ENCODE data around the gene PLIN5.

The PLIN5 gene, protein sequence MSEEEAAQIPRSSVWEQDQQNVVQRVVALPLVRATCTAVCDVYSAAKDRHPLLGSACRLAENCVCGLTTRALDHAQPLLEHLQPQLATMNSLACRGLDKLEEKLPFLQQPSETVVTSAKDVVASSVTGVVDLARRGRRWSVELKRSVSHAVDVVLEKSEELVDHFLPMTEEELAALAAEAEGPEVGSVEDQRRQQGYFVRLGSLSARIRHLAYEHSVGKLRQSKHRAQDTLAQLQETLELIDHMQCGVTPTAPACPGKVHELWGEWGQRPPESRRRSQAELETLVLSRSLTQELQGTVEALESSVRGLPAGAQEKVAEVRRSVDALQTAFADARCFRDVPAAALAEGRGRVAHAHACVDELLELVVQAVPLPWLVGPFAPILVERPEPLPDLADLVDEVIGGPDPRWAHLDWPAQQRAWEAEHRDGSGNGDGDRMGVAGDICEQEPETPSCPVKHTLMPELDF

DNA sequence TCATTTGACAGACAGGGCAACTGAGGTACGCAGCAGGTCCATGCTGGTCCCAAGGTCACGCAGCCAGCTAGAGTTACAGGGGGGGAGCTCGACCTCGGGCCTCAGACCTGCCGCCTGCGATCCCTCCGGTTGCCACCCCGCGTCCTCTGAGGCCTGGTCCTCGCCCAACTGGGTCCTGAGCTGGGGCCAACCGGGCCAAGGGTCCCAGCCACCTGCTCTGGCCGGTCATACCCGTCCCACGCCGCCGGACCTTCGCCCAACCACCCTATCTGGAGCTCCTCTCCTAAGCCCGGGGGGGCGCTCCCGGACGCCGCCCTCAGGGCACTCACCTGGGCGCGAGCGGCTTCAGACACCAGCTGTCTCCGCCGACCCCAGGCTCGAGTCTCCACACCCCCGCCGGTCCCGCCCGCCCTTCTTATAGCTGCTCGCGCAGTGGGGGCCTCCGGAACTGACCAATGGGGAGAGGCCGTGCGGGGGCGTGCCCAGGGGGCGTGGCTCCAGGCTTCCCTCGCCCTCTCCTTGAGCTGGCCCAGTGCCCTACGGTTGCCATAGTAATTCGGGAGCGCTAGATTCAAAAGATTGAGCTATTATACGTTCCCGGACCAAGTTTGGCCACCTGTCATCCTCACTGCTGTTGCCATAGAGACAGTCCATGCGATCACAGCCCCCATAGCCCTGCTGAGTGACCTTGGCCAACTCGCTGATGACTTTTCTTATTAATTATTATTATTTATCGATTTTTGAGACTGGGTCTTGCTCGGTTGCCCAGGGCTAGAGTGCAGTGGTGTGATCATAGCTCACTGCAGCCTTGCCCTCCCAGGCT is at the start of gene PLIN5:
Gene PLIN5, minus strand, starts transcription at position 389 of the 823 bp plus-strand sequence. CDS start 1,150 bp downstream, outside the sequence.
- peak; percentile 91 for DNase-seq

DNA sequence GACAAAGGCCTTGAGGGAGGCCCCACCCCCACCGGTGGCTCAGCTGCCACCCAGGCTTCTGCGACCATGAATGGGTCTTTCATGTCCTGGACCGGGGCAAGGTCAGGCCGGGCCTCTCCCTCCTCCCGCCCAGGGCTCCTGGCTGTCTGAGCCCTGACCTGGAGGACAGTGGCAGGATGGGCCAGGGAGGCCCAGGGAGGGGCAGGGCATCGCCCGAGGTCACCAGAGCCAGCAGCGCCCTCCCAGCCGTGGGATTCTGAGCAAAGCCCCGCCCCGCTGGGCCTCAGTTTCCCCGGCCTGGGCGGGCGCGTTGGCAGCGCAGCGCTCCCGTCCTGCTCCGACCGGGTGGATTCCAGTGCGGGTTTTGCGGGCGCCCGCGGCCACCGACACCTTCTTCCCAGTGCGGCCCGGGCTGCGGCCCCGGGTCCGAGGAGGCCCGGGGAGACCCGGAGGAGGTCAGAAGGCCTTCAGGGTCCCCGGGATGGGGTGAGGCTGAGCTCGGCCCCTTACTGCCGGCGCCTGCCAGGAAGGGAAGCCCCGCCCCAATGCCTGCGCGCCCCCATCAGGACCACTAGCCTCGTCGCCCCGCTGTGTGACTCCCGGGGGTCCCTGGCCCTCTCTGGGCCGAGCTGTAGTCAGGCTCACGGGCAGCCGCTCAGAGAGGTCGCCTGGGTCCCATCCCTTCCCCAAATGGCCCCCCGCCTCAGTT is 49.1 kb upstream of the PLIN5 start:
- no peak for DNase-seq

DNA sequence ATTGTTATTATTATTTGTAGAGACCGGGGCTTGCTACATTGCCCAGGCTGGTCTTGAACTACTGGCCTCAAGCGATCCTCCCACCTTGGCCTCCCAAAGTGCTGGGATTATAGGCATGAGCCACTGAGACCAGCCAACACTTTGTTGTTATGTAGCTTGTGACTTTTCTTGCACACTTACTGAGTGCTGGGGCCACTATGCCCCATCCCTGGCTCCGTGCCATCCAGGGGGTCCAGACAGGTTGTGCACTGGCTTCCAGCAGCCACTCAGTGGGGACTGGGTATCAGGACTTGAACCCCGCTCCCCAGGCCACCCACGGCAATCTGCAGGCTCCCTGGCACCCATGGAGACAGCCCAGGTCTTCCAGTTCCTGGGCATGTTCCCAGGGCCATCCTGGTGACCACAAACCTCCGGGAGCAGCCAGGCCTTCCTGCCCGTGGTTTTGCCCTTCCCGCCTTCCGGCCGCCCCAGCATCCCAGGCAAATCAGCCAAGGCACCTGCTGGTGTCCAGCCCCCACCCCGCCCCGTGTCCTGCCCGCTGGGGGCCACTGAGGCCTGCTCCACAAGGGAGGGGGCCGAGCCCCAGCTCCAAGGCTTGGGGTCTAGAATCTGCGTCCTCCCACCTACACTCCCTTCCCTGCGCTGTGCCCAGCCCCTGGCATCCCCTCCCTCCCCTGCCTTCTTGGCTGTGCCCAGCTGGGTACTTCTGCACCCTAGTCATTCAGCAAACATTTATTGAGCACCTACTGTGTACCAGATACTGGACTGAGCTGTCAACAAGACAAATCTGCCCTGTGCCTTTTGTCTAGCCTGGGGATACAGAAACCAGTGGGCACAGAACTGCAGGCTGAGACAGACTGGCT is 48.2 kb upstream of the PLIN5 start:
- no peak for DNase-seq

DNA sequence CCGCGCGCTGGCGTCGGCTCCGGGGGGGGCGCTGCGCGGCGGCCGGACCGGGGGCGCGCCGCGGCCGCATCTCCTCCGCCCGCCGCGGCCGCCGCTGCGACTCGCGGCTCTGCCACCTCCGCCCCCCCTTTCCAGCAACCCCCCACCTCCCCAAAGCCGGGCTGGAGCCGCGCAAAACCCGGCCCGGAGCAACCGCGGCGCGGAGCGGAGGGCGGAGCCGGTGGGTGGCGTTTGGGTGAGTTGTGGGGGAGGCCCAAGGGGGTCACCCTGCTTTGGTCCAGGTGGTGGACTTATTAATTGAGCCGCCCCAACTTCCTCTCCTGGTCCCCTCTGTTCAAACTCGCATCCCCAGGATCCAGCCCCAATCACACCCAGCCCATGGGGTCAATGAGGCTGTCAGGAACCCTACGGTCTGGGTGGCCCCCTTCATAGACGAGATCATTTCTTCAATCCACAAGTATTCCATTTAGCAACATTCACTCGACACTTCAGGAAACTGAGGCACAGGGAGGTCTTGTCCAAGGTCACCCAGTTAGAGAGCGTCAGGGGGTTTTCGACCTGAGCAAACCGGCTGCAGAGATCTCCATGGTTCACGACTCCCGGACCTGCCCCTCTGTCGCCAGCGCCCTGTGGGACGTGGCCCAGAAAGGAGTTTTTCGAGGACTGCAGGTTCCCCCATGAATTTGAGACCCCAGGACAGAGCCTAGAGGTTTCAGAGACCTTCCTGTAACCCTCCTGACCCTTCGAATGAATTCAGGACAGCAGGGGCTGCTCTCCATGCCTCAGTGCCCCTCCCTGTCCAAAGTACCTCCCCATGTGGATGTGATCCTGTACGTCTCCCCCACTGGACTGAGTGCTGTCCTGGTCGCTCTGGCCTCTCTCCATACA is 46.9 kb upstream of the PLIN5 start:
- DNase-seq = no peak

DNA sequence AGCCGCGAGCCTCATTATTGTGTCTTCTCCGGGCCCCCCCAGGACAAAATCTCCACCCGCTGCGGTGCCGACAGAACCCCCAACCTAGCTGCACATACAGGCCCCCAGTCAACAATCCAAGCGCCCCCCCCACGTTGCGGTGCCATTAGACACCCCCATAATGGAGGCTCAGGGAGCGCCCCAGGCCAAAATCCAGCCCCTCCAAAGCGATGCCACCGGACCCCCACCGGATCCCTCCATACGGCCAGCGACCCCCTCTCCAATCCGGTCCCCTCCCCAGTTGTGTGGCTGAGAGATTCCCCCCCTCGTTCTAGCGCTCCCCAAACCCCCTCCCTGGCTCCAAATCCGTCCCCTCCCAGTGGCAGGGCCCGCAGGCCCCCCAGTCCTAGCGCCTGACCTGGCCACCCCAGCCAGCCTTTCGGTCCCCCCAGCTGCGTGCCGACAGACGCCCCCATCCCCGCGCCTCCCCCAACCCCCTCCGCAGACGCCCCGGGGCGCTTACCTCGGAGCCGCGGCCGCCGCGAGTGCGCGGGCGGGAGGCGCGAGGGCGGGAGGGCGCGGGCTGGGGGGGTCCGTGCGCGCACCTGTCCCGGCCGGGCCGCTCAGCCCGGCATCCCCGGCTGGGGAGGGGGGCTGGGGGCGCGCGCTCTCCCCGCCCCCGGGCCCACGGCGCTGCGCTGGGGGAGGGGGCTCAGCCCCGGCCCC is 46.1 kb upstream of the PLIN5 start:
- DNase-seq = no peak

DNA sequence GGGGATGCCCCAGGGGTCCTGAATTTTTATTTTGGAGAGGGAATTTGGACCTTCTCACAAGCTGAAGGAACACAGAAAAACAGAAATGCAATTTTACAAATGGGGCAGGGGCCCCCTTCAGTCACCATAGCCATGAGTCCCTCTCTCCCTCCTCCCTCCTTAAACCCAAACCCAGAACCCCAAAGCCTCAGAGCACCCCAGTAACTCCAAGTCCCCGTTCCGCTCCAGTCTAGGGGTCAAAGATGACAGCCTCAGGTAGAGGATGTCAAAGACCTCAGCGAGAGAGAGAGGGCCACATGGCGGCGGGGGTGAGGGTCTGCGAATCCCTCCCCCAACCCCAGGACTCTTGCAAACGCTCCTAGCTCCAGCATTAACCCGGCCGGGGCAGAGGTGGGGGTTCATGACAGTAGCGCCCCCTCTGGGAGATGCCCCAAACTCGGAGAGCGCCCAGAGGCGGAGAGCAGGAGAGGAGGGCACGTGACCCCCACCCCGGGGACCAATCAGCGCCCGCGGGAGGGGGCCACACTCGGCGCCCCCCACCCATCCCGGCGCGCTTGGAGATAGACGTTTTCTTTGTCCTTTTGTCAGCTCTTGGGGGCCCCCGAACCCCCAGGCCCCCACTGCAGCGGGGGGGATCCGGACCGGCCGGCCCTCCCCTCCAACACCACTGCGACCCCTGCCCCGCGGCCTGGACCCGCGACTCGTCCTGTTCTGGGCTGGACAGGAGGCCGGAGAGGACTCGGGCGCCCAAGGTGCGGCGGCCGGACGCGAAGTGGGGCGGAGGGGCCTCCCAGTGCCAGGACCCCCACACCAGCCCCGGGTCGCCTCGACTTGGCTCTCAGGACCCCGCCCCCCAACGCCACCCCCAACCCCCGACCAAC is 45.2 kb upstream of the PLIN5 start:
- DNase-seq = no peak

DNA sequence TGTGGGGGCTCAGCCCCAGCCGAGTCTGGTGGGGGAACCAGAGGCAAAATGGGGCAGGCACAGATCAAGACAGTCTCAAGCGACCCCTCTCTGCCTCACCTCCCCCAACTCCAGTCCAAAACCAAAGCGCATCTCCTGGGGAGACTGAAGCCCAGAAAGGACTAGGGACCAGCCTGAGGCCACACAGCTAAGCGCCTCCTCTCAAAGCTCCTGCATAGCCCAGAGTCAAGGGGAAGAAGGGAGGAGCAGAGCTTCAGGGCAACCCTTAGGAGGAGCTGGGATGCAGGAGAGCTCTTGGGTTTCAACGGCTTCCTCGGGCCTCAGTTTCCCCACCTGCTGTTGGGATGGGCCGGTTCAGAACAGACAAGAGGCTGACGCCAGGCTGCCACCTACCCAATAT is 44.4 kb upstream of the PLIN5 start:
- DNase-seq = no peak

DNA sequence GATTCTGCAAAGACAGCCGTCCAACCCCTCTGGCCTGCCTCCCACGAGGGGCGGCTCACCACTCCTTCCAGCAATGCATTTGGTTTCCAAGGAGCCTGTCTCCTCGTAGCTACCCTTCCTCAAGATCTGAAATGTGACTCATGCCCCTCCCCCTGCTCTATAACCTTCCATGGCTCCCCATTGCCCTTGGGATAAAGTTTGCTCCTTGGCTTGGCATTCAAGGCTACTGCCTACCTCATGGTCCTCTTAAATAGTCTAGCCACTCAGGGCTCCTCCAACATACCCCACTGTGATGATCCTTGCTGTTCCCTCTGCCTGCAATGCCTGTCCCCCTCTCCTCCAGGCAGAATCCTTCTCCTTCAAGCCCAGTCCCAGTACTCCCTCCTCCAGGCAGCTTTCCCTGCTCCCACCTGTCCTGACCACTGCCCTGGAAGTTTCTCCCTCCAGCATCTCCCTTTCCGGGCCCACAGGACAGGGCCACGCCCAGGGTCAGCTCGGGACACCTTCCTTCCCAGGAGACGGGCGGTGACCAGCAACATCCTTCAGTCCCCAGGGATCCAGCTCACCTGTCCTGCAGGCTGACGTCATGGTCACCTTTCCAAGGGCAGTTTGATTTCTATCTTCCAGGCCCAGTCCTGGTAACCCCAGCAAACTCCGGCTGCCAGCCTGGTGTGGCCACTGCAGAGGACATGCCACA is 43.7 kb upstream of the PLIN5 start:
- no peak for DNase-seq

DNA sequence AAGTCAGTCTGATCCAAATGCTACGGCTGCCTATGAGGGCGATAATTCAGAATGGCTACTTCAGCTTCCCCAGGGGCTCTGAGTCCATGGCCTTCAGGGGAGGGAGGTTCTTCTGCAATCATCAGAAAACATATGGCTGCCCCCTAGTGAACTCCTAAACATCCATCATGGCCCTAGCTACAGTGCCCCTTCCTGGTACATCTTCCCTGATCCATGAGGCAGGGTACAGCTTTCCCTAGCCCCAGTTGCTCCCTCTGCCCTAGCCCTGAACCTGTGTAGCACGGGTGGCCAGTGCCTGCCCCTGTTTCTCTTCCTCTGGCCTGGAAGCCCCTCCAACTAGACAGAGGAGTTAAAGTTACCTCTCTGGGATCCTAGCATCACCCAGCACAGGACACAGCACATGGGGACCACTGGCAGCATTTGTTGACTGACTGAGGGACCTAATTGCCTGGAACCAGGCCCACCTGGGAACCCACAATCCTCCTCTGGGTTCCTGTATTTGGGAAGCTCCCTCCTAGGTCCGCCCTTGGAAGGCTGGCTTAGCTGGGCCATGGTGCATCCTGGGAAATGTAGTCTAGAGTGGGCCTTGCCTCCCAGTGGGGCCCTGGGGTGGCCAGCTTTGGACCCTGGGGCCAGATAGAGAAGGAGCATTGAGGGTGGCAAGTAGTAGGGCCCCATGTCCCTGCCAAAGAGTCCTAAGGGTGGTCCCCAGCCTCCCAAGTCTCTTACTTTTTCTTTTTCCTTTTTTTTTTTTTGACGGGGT is 42.2 kb upstream of the PLIN5 start:
- DNase-seq = no peak

DNA sequence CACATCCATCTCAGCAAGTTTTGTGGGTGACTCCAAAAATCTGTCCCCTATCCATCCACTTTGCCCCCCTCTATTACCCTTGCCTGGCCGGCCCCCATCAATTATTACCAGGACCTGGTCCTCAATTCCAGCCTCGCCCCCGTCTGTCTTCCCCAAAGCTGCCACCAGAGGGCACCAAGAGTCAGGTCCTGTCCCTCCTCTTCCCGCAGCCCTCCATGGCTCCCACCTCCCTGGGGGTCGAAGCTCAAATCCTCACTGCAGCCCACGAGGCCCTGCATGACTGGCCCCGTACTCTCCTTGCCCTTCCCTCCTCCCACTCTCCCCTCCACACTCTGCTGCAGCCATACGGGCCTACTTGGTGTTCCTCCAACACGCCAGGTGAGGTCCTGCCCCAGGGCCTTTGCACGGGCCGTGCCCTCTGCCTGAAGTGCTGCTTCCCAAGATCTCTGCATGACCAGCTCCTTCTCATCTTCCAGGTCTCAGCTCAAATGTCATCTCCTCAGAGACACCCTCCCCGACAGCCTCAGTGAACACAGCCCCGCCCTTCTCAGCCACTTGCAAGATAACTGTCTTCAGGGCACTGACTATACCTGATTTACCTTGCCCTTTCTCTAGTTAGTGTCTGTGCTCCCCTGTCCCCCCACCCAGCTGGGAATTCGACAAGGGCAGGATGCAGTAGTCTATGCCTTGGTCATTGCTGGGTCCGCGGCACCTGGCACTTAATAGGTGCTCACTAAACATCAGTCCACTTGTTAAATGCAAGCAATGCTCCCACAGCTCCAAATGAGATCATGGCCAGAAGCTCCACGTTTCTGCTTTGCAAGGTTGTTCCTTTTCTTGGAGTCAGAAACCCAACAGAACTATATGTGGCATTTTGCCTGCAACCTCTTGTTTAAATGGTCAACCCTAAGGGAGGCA is 41.3 kb upstream of the PLIN5 start:
- DNase-seq = peak; percentile 83

DNA sequence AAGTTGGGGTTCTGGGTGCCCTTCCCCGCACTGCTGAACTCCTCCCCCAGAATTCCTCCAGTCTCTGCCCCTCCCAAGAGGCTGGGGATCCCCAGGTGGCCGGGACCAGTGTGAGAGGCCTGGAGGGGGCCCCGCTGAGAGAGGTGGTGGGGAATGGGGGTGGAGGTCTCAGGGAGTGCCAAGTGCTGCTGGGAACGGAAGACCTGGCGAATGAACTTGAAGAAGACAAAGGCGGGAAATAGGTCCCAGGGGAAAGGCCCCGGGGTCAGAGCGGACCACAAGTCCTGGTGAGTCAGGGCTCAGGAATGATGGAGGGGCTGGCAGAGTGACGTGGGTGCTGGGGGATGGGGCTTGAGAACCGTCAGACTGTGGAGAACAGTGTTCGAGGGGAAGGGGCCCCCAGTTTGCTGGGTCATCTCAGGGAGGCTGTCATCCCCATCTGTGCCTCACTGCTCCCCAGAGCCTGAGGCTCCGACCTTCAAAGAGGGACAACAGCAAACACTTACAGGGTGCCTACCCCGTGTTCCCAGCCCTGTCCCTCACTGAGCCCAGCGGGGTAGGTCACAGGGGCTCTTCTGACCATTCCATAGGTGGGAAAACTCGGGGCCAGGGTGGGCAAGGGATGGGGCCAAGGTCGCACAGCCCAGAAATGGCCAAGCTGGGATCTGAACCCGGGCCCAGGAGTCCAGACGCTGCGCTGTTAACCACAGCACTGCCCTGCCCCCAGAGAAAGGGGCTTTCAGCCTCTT is 40.4 kb upstream of the PLIN5 start:
- DNase-seq = peak; percentile 97

DNA sequence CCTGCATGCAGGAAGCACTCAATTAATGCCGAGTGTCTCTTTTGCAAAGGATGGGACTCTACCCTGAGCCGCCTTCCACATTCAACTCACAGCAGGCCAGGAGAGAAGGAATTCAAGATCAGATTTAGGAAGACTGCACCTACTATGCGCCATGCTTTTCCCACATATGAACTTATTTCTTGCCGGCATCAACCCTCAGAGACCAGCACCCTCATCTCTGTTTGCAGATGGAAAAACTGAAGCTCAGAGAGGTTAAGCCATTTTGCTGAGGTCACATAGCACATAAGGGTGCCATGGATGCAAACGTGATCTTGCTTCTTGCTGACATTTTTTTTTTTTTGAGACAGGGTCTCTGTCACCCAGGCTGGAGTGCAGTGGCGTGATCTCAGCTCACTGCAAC is 38.7 kb upstream of the PLIN5 start:
- DNase-seq = no peak

DNA sequence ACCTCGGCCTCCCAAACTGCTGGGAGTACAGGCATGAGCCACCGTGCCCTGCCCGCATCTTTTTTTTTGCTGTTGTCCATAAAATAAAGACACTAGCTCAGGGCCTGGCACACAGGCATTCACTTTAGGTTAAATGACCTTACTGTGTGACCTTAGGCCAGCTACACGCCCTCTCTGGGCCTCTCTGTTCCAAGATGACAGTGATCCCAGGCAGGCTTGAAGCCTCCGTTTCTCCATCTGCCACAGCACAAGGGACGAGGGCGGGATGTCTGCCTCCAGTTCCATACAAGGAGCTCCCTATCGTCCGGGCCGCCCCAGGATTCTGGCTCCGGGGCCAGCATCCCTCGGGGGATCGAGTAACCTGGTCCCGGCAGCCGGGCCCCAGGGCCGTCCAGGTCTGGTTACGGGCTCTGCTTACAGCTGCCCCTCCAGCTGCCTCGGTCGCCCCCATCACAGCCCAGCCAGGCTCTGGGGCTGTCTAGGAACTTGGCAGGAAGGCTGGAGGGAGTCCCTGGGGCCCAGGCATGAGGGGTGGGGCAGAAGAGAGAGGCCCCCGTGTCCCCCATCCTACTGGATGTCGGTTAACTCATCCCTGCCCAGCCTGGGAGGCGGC is 36.4 kb upstream of the PLIN5 start:
- no peak for DNase-seq

DNA sequence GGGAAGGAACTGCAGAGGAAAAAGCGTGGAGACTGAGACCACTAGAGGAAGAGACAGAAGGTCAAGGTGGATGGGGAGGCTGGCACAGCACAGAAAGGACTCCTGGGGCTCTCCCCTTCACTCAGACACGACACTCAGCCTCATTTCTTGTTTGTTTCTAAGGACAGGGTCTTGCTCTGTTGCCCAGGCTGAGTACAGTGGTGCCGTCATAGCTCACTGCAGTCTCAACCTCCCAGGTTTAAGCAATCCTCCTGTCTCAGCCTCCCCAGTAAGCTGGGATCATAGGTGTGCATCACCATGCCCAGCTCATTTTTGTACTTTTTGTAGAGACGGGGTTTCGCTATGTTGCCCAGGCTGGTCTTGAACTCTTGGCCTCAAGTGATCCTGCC is 35.9 kb upstream of the PLIN5 start:
- DNase-seq = no peak

DNA sequence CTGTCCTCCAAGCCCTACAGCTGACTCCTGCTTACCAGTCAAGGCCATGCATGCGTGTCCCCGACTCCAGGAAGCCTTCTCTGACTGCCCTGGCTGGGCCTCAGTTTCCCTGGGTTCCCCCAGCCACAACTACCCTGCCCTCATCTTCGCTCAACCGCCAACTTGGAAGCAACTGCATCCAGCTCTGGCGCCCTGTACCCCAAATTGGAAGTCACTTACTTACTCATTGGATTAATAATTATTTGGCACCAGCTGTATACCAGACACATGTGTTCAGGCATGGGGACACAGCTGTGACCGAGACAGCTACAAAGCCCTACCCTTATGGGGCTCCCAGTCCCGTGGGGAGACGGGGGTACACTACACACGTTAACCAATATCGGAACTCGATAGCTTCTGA is 35.4 kb upstream of the PLIN5 start:
- no peak for DNase-seq

DNA sequence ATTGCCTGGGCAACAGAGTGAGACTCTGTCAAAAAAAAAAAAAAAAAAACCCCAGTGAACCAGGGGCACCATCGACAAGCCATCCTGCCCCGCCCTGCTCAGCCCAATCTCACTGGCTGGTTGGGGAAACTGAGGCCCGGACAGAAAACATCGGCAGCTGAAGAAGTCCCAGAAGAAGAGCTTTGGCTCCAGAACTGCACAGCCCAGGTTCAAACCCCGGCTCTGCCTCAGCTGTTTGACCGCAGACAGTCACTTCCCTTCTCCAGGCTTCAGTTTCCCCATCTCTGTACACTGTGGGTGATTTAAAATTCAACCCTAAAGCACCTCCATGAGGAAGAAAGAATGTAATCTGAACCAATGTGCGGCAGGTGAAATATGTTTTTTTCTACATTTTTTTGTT is 33.9 kb upstream of the PLIN5 start:
- DNase-seq = no peak

All from islet precursor cell (in vitro differentiated cells).